BLaER1 treated with 17β-estradiol and CSF1 and Interleukin-3, amounts not matched to agents 10 nM and 100 nM (cell line): Measurements from ENCODE around the gene KCNAB1.

Experiments used
- H3K27ac ChIP-seq, 11 experiments: shearing (Covaris generic); formaldehyde crosslinking; 2 replicates each; pipeline ENCODE4 v1.8.1; 2022
- H3K27me3 ChIP-seq, 11 experiments: shearing (Covaris generic); formaldehyde crosslinking; 2 replicates each; pipeline ENCODE4 v1.8.1; 2022
- H3K36me3 ChIP-seq, 11 experiments: shearing (Covaris generic); formaldehyde crosslinking; 2 replicates each; pipeline ENCODE4 v1.8.1; 2022
- H3K4me1 ChIP-seq, 10 experiments: shearing (Covaris generic); formaldehyde crosslinking; 2 replicates each; pipeline ENCODE4 v1.8.1; 2022
- H3K4me2 ChIP-seq, 11 experiments: shearing (Covaris generic); formaldehyde crosslinking; 2 replicates each; pipeline ENCODE4 v1.8.1; 2022
- H3K4me3 ChIP-seq, 10 experiments: shearing (Covaris generic); formaldehyde crosslinking; 2 replicates each; pipeline ENCODE4 v1.8.1; 2022
- H3K9ac ChIP-seq, 11 experiments: shearing (Covaris generic); formaldehyde crosslinking; 2 replicates each; pipeline ENCODE4 v1.8.1; 2022
- H3K9me3 ChIP-seq, 11 experiments: shearing (Covaris generic); formaldehyde crosslinking; replicated peaks in 1 of 11; 2 replicates each; pipeline ENCODE4 v1.8.1; 2022
- H4K20me1 ChIP-seq, 11 experiments: shearing (Covaris generic); formaldehyde crosslinking; 2 replicates each; pipeline ENCODE4 v1.8.1; 2022
- Cebpa-rat ChIP-seq, 11 experiments: shearing (Covaris generic); IDR thresholded peaks; 2 replicates each; pipeline ENCODE4 v1.8.1; 2022

Gene KCNAB1

DNA sequence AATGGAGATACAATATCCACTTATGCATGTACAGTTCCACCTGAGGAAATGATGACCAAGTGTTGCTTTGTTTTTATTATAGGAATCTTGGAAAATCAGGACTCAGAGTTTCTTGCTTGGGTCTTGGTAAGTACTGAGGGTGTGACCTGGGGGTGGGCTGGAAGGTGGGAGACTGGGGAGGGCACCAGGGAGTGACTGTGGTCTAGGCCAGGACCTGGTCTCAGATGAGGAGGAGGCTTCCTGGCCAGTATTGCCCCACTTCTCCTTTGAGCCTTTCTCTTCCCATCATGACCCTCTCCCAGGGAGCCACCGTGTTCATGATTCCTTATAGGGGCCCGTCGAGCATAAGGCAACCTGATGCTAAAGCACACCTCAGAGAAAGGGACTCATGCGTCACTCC is 301.2 kb downstream of the KCNAB1 start:
- no peaks in the 10 kb centered on the region for H4K20me1 ChIP-seq
- H3K27me3 ChIP-seq: no peaks in the 10 kb centered on the region
- H3K27ac ChIP-seq: no peak overlapping the region
- H3K36me3 ChIP-seq: no peaks in the 10 kb centered on the region
- H3K9me3 ChIP-seq: no peaks in the 10 kb centered on the region
- H3K4me1 ChIP-seq: peaks cover 0 to 29% (median 19%) of the 10 kb centered on the region in 10 experiments; a peak in 16 of 20 replicates
- H3K4me3 ChIP-seq: no peak overlapping the region
- TF ChIP-seq Cebpa-rat (IDR thresholded peaks at IDR 0.05): no peak
- H3K4me2 ChIP-seq: no peak overlapping the region
- no peak overlapping the region for H3K9ac ChIP-seq

DNA sequence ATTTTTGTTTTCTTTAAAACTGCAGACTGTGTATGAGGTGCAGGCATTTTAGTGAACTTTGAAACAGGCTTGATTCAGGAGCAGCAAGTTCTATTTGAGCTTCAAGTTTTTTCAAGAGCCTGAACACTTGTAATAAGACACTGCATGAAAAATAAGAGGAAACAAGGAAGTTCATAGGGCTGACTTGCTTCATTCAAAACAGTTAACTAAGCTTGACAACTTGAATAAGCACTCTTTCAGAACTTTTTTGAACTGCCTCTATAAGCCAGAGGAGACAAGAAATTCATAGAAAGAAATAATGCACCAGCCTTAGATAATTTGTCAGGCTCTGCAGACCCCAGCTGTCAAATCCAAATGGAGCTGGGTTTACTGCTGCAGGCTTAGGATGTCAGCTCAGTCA is 304.4 kb downstream of the KCNAB1 start:
- no peak for TF ChIP-seq Cebpa-rat (IDR thresholded peaks at IDR 0.05)
- Histone ChIP-seq H3K4me1 (peaks cover 0 to 29% (median 19%) of the 10 kb centered on the region in 10 experiments; a peak in 16 of 20 replicates), H4K20me1 (no peaks in the 10 kb centered on the region), H3K9me3 (no peaks in the 10 kb centered on the region), H3K36me3 (no peaks in the 10 kb centered on the region), H3K27ac (no peak overlapping the region), H3K4me2 (peak overlapping the region in 8 of 11 experiments; percentile 45 to 76 (median 70); a peak in 15 of 22 replicates), H3K4me3 (no peak overlapping the region), H3K27me3 (no peaks in the 10 kb centered on the region), H3K9ac (no peak overlapping the region)

- H3K27me3 ChIP-seq: no peaks in the 10 kb centered on the region
- no peak for TF ChIP-seq Cebpa-rat (IDR thresholded peaks at IDR 0.05)
- no peak overlapping the region for H3K9ac ChIP-seq
- H3K4me1 ChIP-seq: peaks cover 0 to 29% (median 19%) of the 10 kb centered on the region in 10 experiments; a peak in 16 of 20 replicates
- H4K20me1 ChIP-seq: no peaks in the 10 kb centered on the region
- no peaks in the 10 kb centered on the region for H3K36me3 ChIP-seq
- no peak overlapping the region for H3K27ac ChIP-seq
- H3K4me3 ChIP-seq: no peak overlapping the region
- peak overlapping the region in 10 of 11 experiments; percentile 6 to 76 (median 68); a peak in 19 of 22 replicates for H3K4me2 ChIP-seq
- H3K9me3 ChIP-seq: no peaks in the 10 kb centered on the region
Measured at GRCh38 chr3:156425651-156426050, 305.3 kb downstream of the KCNAB1 start.

DNA sequence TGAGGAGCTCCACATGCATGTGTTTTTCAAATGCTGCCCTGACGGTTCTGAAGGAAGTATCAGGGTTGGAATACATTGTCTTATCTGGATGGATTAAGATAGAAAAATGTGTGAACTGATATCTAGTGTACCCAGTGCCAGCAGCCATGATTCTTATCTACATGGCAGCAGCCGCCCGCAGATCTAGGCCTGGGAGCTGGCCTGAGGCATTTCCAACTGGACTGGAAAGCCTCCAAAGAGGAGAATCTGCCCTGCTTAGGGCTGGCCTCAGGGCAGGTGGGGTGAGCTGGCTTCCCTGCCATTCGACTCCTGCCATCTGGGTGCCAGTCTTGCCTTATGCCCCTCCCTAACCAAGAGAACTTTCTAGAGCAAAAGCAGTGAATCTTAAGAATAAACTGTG is 308.7 kb downstream of the KCNAB1 start:
- no peaks in the 10 kb centered on the region for H4K20me1 ChIP-seq

GRCh38 chr3:156431334-156432124 is 311.2 kb downstream of the KCNAB1 start:
- no peaks in the 10 kb centered on the region for H3K27me3 ChIP-seq
- no peak overlapping the region for H3K9ac ChIP-seq
- no peaks in the 10 kb centered on the region for H3K36me3 ChIP-seq
- TF ChIP-seq Cebpa-rat (IDR thresholded peaks at IDR 0.05): no peak
- H3K27ac ChIP-seq: no peak overlapping the region
- peaks cover 0 to 5% (median 0%) of the 10 kb centered on the region in 11 experiments; a peak in 1 of 22 replicates for H3K9me3 ChIP-seq
- H4K20me1 ChIP-seq: no peaks in the 10 kb centered on the region
- H3K4me2 ChIP-seq: no peak overlapping the region
- no peak overlapping the region for H3K4me3 ChIP-seq
- H3K4me1 ChIP-seq: peaks cover 0 to 1% (median 0%) of the 10 kb centered on the region in 10 experiments; a peak in 1 of 20 replicates

More for the DNA sequence above, 308.7 kb downstream of the KCNAB1 start:
- TF ChIP-seq Cebpa-rat (IDR thresholded peaks at IDR 0.05): no peak
- Histone ChIP-seq H3K27ac (no peak overlapping the region), H3K4me3 (no peak overlapping the region), H3K9me3 (no peaks in the 10 kb centered on the region), H3K9ac (no peak overlapping the region), H3K4me2 (no peak overlapping the region), H3K36me3 (no peaks in the 10 kb centered on the region), H3K27me3 (no peaks in the 10 kb centered on the region), H3K4me1 (peaks cover 0 to 25% (median 19%) of the 10 kb centered on the region in 10 experiments; a peak in 16 of 20 replicates)

- Histone ChIP-seq H3K9me3 (peaks cover 0 to 5% (median 0%) of the 10 kb centered on the region in 11 experiments; a peak in 1 of 22 replicates), H3K9ac (no peak overlapping the region), H4K20me1 (no peaks in the 10 kb centered on the region), H3K4me3 (no peak overlapping the region), H3K27ac (no peak overlapping the region), H3K27me3 (no peaks in the 10 kb centered on the region), H3K4me1 (no peaks in the 10 kb centered on the region), H3K36me3 (no peaks in the 10 kb centered on the region), H3K4me2 (no peak overlapping the region)
- no peak for TF ChIP-seq Cebpa-rat (IDR thresholded peaks at IDR 0.05)
Measured at GRCh38 chr3:156432563-156432962, 312.2 kb downstream of the KCNAB1 start.

DNA sequence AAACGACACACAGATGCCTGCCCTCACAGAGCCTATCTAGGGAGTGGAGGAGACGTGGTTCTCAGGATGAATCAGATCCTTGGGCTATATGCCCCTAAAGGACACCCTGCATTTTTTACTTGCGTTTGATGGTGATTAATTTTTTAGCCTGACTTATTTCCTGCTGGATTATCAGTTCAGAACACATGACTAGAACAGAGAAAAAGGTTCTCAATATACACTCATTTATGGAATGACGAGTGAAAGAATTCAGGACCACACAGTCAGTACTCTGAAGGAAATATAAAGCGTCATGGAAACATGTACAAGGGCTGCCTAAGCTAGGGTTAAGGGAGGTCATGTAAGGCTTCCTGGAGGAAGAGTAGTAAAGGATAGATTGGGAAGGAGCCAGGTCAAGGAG is 312.8 kb downstream of the KCNAB1 start:
- Histone ChIP-seq H3K4me3 (no peak overlapping the region), H3K4me2 (no peak overlapping the region), H3K9me3 (peaks cover 0 to 5% (median 0%) of the 10 kb centered on the region in 11 experiments; a peak in 1 of 22 replicates), H4K20me1 (no peaks in the 10 kb centered on the region), H3K36me3 (no peaks in the 10 kb centered on the region), H3K9ac (no peak overlapping the region), H3K4me1 (no peaks in the 10 kb centered on the region), H3K27me3 (no peaks in the 10 kb centered on the region), H3K27ac (no peak overlapping the region)
- no peak for TF ChIP-seq Cebpa-rat (IDR thresholded peaks at IDR 0.05)

GRCh38 chr3:156433910-156434309 is 313.5 kb downstream of the KCNAB1 start:
- H3K9me3 ChIP-seq: peaks cover 0 to 5% (median 0%) of the 10 kb centered on the region in 11 experiments; a peak in 1 of 22 replicates
- TF ChIP-seq Cebpa-rat (IDR thresholded peaks at IDR 0.05): no peak
- no peak overlapping the region for H3K4me2 ChIP-seq
- H3K27ac ChIP-seq: no peak overlapping the region
- H3K4me3 ChIP-seq: no peak overlapping the region
- H3K9ac ChIP-seq: no peak overlapping the region
- no peaks in the 10 kb centered on the region for H3K4me1 ChIP-seq
- no peaks in the 10 kb centered on the region for H3K36me3 ChIP-seq
- H3K27me3 ChIP-seq: no peaks in the 10 kb centered on the region
- no peaks in the 10 kb centered on the region for H4K20me1 ChIP-seq

DNA sequence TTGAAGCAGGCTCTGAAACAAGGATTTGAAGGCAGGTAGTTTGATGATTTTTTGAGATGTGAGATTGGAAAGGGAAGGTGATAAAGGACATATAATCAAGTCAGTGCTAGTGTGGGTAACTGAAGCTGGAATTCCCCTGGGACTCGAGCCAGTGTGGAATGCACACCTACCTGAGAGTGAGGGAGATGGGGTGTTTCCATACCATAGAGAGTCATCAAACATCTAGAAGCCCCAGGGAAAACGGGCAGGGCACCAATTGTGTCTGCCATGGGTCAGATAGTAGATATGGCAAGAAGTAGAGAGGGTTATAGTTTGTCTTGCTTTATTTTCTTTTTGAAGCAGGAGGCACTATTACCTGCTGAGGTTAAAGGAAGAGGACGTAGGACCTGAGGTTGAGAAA is 314.5 kb downstream of the KCNAB1 start:
- Histone ChIP-seq H3K27ac (no peak overlapping the region), H3K9me3 (peaks cover 0 to 5% (median 0%) of the 10 kb centered on the region in 11 experiments; a peak in 1 of 22 replicates), H3K4me2 (no peak overlapping the region), H3K4me3 (no peak overlapping the region), H3K9ac (no peak overlapping the region), H3K27me3 (no peaks in the 10 kb centered on the region), H4K20me1 (no peaks in the 10 kb centered on the region), H3K4me1 (no peaks in the 10 kb centered on the region), H3K36me3 (no peaks in the 10 kb centered on the region)
- no peak for TF ChIP-seq Cebpa-rat (IDR thresholded peaks at IDR 0.05)

- no peaks in the 10 kb centered on the region for H3K9me3 ChIP-seq
- peaks cover 10 to 16% (median 12%) of the 10 kb centered on the region in 10 experiments; a peak in 18 of 20 replicates for H3K4me1 ChIP-seq
- no peak overlapping the region for H3K9ac ChIP-seq
- H3K36me3 ChIP-seq: no peaks in the 10 kb centered on the region
- no peak overlapping the region for H3K4me2 ChIP-seq
- H4K20me1 ChIP-seq: no peaks in the 10 kb centered on the region
- H3K27ac ChIP-seq: no peak overlapping the region
- no peaks in the 10 kb centered on the region for H3K27me3 ChIP-seq
- H3K4me3 ChIP-seq: no peak overlapping the region
- no peak for TF ChIP-seq Cebpa-rat (IDR thresholded peaks at IDR 0.05)
Measured at GRCh38 chr3:156443079-156443478, 322.7 kb downstream of the KCNAB1 start.
